Spleen (tissue), 11 donors: ENCODE data around the gene FAM135A. TPM values are rescaled to one million over a fixed set of nuclear protein-coding genes. Genes with fewer than 3 reads are reported as not detected.

ENCODE experiments used
- DNase-seq: peaks from one replicate; pipeline ENCODE4 v3.0.0-alpha.2; 2020
- H3K27ac ChIP-seq, 8 donors: fragments of 200-600 bp; sonication (generic) in 7 of 8; 1 replicate in 4 of 8; 2 replicates in 4 of 8; pipeline versions ENCODE4 v1.5.0 to v1.8.0; 2016 to 2021; ENCODE audit warnings: inconsistent platforms in 4 of 8, mild to moderate bottlenecking in 4 of 8, moderate library complexity in 1 of 8
- H3K27me3 ChIP-seq, 7 donors: fragments of 200-600 bp; sonication (generic) in 6 of 7; replicated peaks in 1 of 7; 1 replicate in 4 of 7; 2 replicates in 3 of 7; pipeline versions ENCODE4 v1.5.0 to v1.8.0; 2016 to 2021; ENCODE audit warnings: inconsistent platforms in 3 of 7, mild to moderate bottlenecking in 1 of 7
- H3K36me3 ChIP-seq, 6 donors: fragments of 200-600 bp; sonication (generic) in 5 of 6; 1 replicate in 4 of 6; 2 replicates in 2 of 6; pipeline versions ENCODE4 v1.5.0 to v1.8.0; 2016 to 2021; ENCODE audit warnings: inconsistent platforms in 2 of 6
- H3K4me1 ChIP-seq, 6 donors: fragments of 200-600 bp; sonication (generic) in 5 of 6; 1 replicate in 3 of 6; 2 replicates in 3 of 6; pipeline versions ENCODE4 v1.5.0 to v1.8.0; 2016 to 2021; ENCODE audit warnings: inconsistent platforms in 3 of 6
- H3K4me3 ChIP-seq, 8 donors: fragments of 200-600 bp; sonication (generic) in 7 of 8; 1 replicate in 4 of 8; 2 replicates in 4 of 8; pipeline versions ENCODE4 v1.5.0 to v1.8.0; 2016 to 2021; ENCODE audit warnings: inconsistent platforms in 4 of 8, mild to moderate bottlenecking in 4 of 8, moderate library complexity in 2 of 8
- H3K9me3 ChIP-seq, 8 donors: fragments of 200-600 bp; sonication (generic) in 7 of 8; 1 replicate in 4 of 8; 2 replicates in 4 of 8; pipeline versions ENCODE4 v1.5.0 to v1.8.0; 2016 to 2021; ENCODE audit warnings: inconsistent platforms in 4 of 8
- CTCF ChIP-seq, 11 experiments: fragments of 200-600 bp in 7 of 11; fragments of 450-650 bp in 4 of 11; sonication (generic) in 4 of 11; IDR thresholded peaks in 8 of 11; conservative IDR thresholded peaks in 3 of 11; 1 replicate in 7 of 11; 2 replicates in 4 of 11; pipeline versions ENCODE4 v1.4.0 to v1.8.0; 2016 to 2021; ENCODE audit warnings: antibody characterized with exemption in 11 of 11, inconsistent platforms in 4 of 11, mild to moderate bottlenecking in 1 of 11
- POLR2A ChIP-seq, 3 donors: fragments of 450-650 bp; IDR thresholded peaks; one replicate each; pipeline ENCODE4 v1.5.1; 2017; ENCODE audit warnings: antibody characterized with exemption in 3 of 3, mild to moderate bottlenecking in 1 of 3
- POLR2AphosphoS5 ChIP-seq, 3 donors: sonication (generic); formaldehyde crosslinking; IDR thresholded peaks; one replicate each; pipeline ENCODE4 v1.5.1; 2017; ENCODE audit warnings: antibody characterized with exemption in 3 of 3
- WGBS, 5 donors: extraction: QIAGEN DNeasy Blood & Tissue Kit in 3 of 5; methylation state at CpG; one replicate each; pipeline versions ENCODE4 v1.1.5 to v1.1.7; 2013 to 2018; 5-methylcytosine and 5-hydroxymethylcytosine counted together
- intact Hi-C: fragments of 100-400 bp; cut with DNase I; formaldehyde crosslinking; loops from one replicate; pipeline ENCODE4 v1.15.0; 2023; ENCODE audit warnings: low total_unique reads
- polyA plus RNA-seq, 3 donors: library from polyadenylated mRNA; stranded (reverse); fragments of 200-250 nt; gene quantifications; one replicate each; pipeline ENCODE4 v1.2.1, GENCODE V29; 2013
- total RNA-seq, 7 donors: library from RNA; depleted of rRNA in 3 of 7; stranded (reverse); fragments of >200 nt in 3 of 7; fragmentation: NEBNext Ultra II Directional in 4 of 7; extraction: Animal tissue kit (Norgen Biotek cat#: 25700) in 4 of 7; gene quantifications; one replicate each; pipeline versions ENCODE4 v1.1.0 to v1.2.1, GENCODE V29; 2016 to 2021
- donor health status: healthy with polysubstance abuse.
- donor health status: DM: no; HTN: no; CAD: no; lungs with moderate emphysema.
- donor health status: DM: no; HTN: no; CAD: no.
- donor health status: Bipolar disorder and iron deficiency.
- donor health status: healthy.
- donor health status: DM: no; HTN: no; CAD: no.
- donor health status: DM: yes; HTN: yes; CAD: no.

Gene FAM135A
- total and polyA plus RNA-seq, 10 donors: 7.6 to 33.0 (median 17.8) TPM

- TF ChIP-seq POLR2AphosphoS5 (IDR thresholded peaks at IDR 0.05) (no peak), CTCF (IDR thresholded peaks at IDR 0.05 in 8 of 11, conservative IDR thresholded peaks at IDR 0.05 in 3 of 11) (no peak), POLR2A (IDR thresholded peaks at IDR 0.05) (no peak)
- no peaks in the 10 kb centered on the region for H3K4me1 ChIP-seq
- WGBS, 5 donors: 25 to 56% (median 29%) methylated on average over 1 of the region's 1 CpG
These were observed 36.7 kb upstream of the FAM135A start for GRCh38 chr6:70376628-70377027.

GRCh38 chr6:70377372-70377771 is 35.9 kb upstream of the FAM135A start:
- H3K27ac ChIP-seq: no peak overlapping the region
- no peak for TF ChIP-seq POLR2A (IDR thresholded peaks at IDR 0.05)
- TF ChIP-seq CTCF (IDR thresholded peaks at IDR 0.05 in 8 of 11, conservative IDR thresholded peaks at IDR 0.05 in 3 of 11): no peak
- no peak for TF ChIP-seq POLR2AphosphoS5 (IDR thresholded peaks at IDR 0.05)
- H3K36me3 ChIP-seq: no peaks in the 10 kb centered on the region
- no peaks in the 10 kb centered on the region for H3K9me3 ChIP-seq
- no peak overlapping the region for H3K4me3 ChIP-seq
- H3K27me3 ChIP-seq: no peaks in the 10 kb centered on the region
- intact Hi-C loops: no loop called here
- 40 to 60% (median 55%) methylated on average over 2 to 3 of the region's 3 CpGs for WGBS, 5 donors
- DNase-seq: no peak
- H3K4me1 ChIP-seq: no peaks in the 10 kb centered on the region

More at GRCh38 chr6:70376628-70377027, 36.7 kb upstream of the FAM135A start:
- Histone ChIP-seq H3K36me3 (no peaks in the 10 kb centered on the region), H3K27ac (no peak overlapping the region), H3K4me3 (no peak overlapping the region), H3K9me3 (no peaks in the 10 kb centered on the region), H3K27me3 (no peaks in the 10 kb centered on the region)
- intact Hi-C loops: no loop called here
- DNase-seq: no peak

GRCh38 chr6:70379473-70380013 is 33.8 kb upstream of the FAM135A start:
- Histone ChIP-seq H3K4me3 (no peak overlapping the region), H3K27me3 (no peaks in the 10 kb centered on the region), H3K9me3 (no peaks in the 10 kb centered on the region), H3K27ac (no peak overlapping the region), H3K36me3 (no peaks in the 10 kb centered on the region), H3K4me1 (no peaks in the 10 kb centered on the region)
- TF ChIP-seq POLR2A (IDR thresholded peaks at IDR 0.05) (no peak), CTCF (IDR thresholded peaks at IDR 0.05 in 8 of 11, conservative IDR thresholded peaks at IDR 0.05 in 3 of 11) (no peak), POLR2AphosphoS5 (IDR thresholded peaks at IDR 0.05) (no peak)
- intact Hi-C loops: no loop called here
- WGBS, 5 donors: 78 to 91% (median 85%) methylated on average over 4 of the region's 4 CpGs
- no peak for DNase-seq

GRCh38 chr6:70380252-70380651 is 33.1 kb upstream of the FAM135A start:
- intact Hi-C loops: no loop called here
- TF ChIP-seq CTCF (IDR thresholded peaks at IDR 0.05 in 8 of 11, conservative IDR thresholded peaks at IDR 0.05 in 3 of 11): no peak
- no peak for TF ChIP-seq POLR2A (IDR thresholded peaks at IDR 0.05)
- no peak for TF ChIP-seq POLR2AphosphoS5 (IDR thresholded peaks at IDR 0.05)
- Histone ChIP-seq H3K27me3 (peaks cover 0 to 2% (median 0%) of the 10 kb centered on the region in 7 donors), H3K27ac (no peak overlapping the region), H3K9me3 (no peaks in the 10 kb centered on the region), H3K36me3 (no peaks in the 10 kb centered on the region), H3K4me1 (no peaks in the 10 kb centered on the region), H3K4me3 (no peak overlapping the region)
- 73 to 84% (median 82%) methylated on average over 5 of the region's 5 CpGs for WGBS, 5 donors
- DNase-seq: no peak
